IMR-90 (cell line): Measurements from ENCODE around the gene HES6. TPM values are rescaled to one million over a fixed set of nuclear protein-coding genes. Genes with fewer than 3 reads are reported as not detected.

Experiments used
- ATAC-seq: fragments of 200-7000 bp; cut with Tn5 transposase; 2 replicates; pipeline ENCODE4 v1.9.1; 2020; ENCODE audit warnings: low read depth, mild to moderate bottlenecking, moderate library complexity
- BruUV-seq: library from RNA; stranded (reverse); fragments of 400-500 nt; replicated peaks from 2 replicates; lab custom pipeline; 2021; lab: Mats Ljungman, UMichigan
- CTCF ChIA-PET: fragments of 300-600 bp; formaldehyde crosslinking; extraction: SDS; loops from one replicate; lab custom pipeline; 2021; ENCODE audit warnings: antibody characterized with exemption; lab: Yijun Ruan, JAX
- POLR2A ChIA-PET: fragments of 300-600 bp; sonication (Branson Sonifier 250); formaldehyde crosslinking; loops from one replicate; lab custom pipeline; 2022; ENCODE audit warnings: antibody characterized with exemption; ENCODE audit not compliant: unreplicated experiment; lab: Charles Lee
- DNase-seq: peaks from one replicate; pipeline ENCODE4 v3.0.0; 2013
- H2AFZ ChIP-seq: replicated peaks from 2 replicates; pipeline ENCODE3; 2013; ENCODE audit warnings: low read length, mild to moderate bottlenecking; ENCODE audit not compliant: poor library complexity
- H2AK5ac ChIP-seq: 2 replicates; pipeline ENCODE4 v1.6.1; 2013; ENCODE audit warnings: low read depth, low read length, inconsistent platforms
- H2AK9ac ChIP-seq: replicated peaks from 2 replicates; pipeline ENCODE3; 2013; ENCODE audit warnings: mild to moderate bottlenecking, low read depth, low read length, moderate library complexity; ENCODE audit not compliant: poor library complexity
- H2BK120ac ChIP-seq: 2 replicates; pipeline ENCODE4 v1.6.1; 2013; ENCODE audit warnings: low read depth, low read length, inconsistent platforms
- H2BK15ac ChIP-seq: 3 replicates; pipeline ENCODE4 v1.6.1; 2013; ENCODE audit warnings: low read depth, low read length, inconsistent platforms
- H2BK20ac ChIP-seq: 2 replicates; pipeline ENCODE4 v1.6.1; 2013; ENCODE audit warnings: low read depth, mild to moderate bottlenecking, inconsistent platforms, low read length, moderate library complexity
- H2BK5ac ChIP-seq: 2 replicates; pipeline ENCODE4 v1.6.1; 2013; ENCODE audit warnings: mild to moderate bottlenecking, low read depth, low read length, inconsistent platforms; ENCODE audit not compliant: poor library complexity, severe bottlenecking
- H3K14ac ChIP-seq: replicated peaks from 2 replicates; pipeline ENCODE4 v1.6.1; 2013; ENCODE audit warnings: low read depth, low read length, inconsistent platforms
- H3K18ac ChIP-seq: 2 replicates; pipeline ENCODE4 v1.6.1; 2013; ENCODE audit warnings: low read depth, low read length, control low read depth
- H3K23ac ChIP-seq: 2 replicates; pipeline ENCODE4 v1.6.1; 2013; ENCODE audit warnings: low read depth, low read length, inconsistent platforms
- H3K27ac ChIP-seq: 2 replicates; pipeline ENCODE4 v1.5.1; 2013; ENCODE audit warnings: mild to moderate bottlenecking, control low read depth, low read length; ENCODE audit not compliant: insufficient read depth
- H3K27me3 ChIP-seq: 2 replicates; pipeline ENCODE4 v1.6.1; 2013; ENCODE audit warnings: low read length; ENCODE audit not compliant: control insufficient read depth, insufficient read depth
- H3K36me3 ChIP-seq: 2 replicates; pipeline ENCODE4 v1.6.1; 2013; ENCODE audit warnings: low read length, mixed read lengths; ENCODE audit not compliant: control insufficient read depth, insufficient read depth
- H3K4ac ChIP-seq: 2 replicates; pipeline ENCODE4 v1.6.1; 2013; ENCODE audit warnings: low read depth, low read length, inconsistent platforms
- H3K4me1 ChIP-seq: 2 replicates; pipeline ENCODE4 v1.6.1; 2013; ENCODE audit warnings: low read length, mixed read lengths; ENCODE audit not compliant: control insufficient read depth, insufficient read depth
- H3K4me2 ChIP-seq: 2 replicates; pipeline ENCODE4 v1.6.1; 2013; ENCODE audit warnings: low read depth, mild to moderate bottlenecking, control low read depth, low read length, moderate library complexity
- H3K4me3 ChIP-seq: 2 replicates; pipeline ENCODE4 v1.5.1; 2013; ENCODE audit warnings: low read depth, mild to moderate bottlenecking, control low read depth, low read length, moderate library complexity; ENCODE audit not compliant: insufficient read depth
- H3K56ac ChIP-seq: 2 replicates; pipeline ENCODE4 v1.6.1; 2013; ENCODE audit warnings: low read length, inconsistent platforms; ENCODE audit not compliant: insufficient read depth; ENCODE audit errors: extremely low read depth
- H3K79me1 ChIP-seq, 2 experiments: 2 replicates each; pipeline ENCODE4 v1.6.1; 2013; ENCODE audit warnings: low read length in 2 of 2, inconsistent platforms in 1 of 2, low read depth in 1 of 2
- H3K9ac ChIP-seq: 2 replicates; pipeline ENCODE4 v1.6.1; 2013; ENCODE audit warnings: low read depth, low read length, control low read depth
- H3K9me1 ChIP-seq: 2 replicates; pipeline ENCODE4 v1.6.1; 2013; ENCODE audit warnings: low read length, inconsistent platforms; ENCODE audit not compliant: insufficient read depth
- H3K9me3 ChIP-seq: 2 replicates; pipeline ENCODE4 v1.6.1; 2013; ENCODE audit warnings: low read length; ENCODE audit not compliant: control insufficient read depth, insufficient read depth
- H4K20me1 ChIP-seq: 2 replicates; pipeline ENCODE4 v1.6.1; 2013; ENCODE audit warnings: low read length, inconsistent platforms; ENCODE audit not compliant: insufficient read depth
- H4K5ac ChIP-seq: 2 replicates; pipeline ENCODE4 v1.6.1; 2013; ENCODE audit warnings: mild to moderate bottlenecking, low read depth, low read length, control low read depth
- H4K8ac ChIP-seq, 2 experiments: 2 replicates each; pipeline ENCODE4 v1.6.1; 2013; ENCODE audit warnings: low read depth in 2 of 2, low read length in 2 of 2, control low read depth in 1 of 2, inconsistent platforms in 1 of 2
- H4K91ac ChIP-seq: 2 replicates; pipeline ENCODE4 v1.6.1; 2013; ENCODE audit warnings: low read depth, low read length, inconsistent platforms; ENCODE audit not compliant: insufficient read depth
- BHLHE40 ChIP-seq: fragments of 150-350 bp; IDR thresholded peaks from 2 replicates; pipeline ENCODE4 v1.6.1; 2016; ENCODE audit warnings: mild to moderate bottlenecking, low read depth, low read length
- CEBPB ChIP-seq: IDR thresholded peaks from 2 replicates; pipeline ENCODE4 v1.6.1; 2012; ENCODE audit warnings: low read depth, low read length, improper control_type of control experiment
- MAFK ChIP-seq: IDR thresholded peaks from 2 replicates; pipeline ENCODE4 v1.6.1; 2012; ENCODE audit warnings: low read depth, low read length, improper control_type of control experiment
- SMC3 ChIP-seq: fragments of 150-350 bp; IDR thresholded peaks from 2 replicates; pipeline ENCODE4 v1.6.1; 2016; ENCODE audit warnings: low read depth, mild to moderate bottlenecking, antibody characterized with exemption, low read length, moderate library complexity
- WGBS, 2 experiments: methylation state at CpG; one replicate each; pipeline versions ENCODE4 v1.1.5 to v1.1.7; 2013; ENCODE audit warnings: missing lambda C conversion rate in 2 of 2; ENCODE audit not compliant: insufficient read length in 1 of 2; ENCODE audit errors: extremely low coverage in 2 of 2; 5-methylcytosine and 5-hydroxymethylcytosine counted together
- dilution Hi-C: fragments of 300-500 bp; cut with HindIII; formaldehyde crosslinking; loops from one replicate; pipeline ENCODE4 v1.14.3; 2018; ENCODE audit warnings: low sequenced_read_pairs; ENCODE audit not compliant: unreplicated experiment
- in situ Hi-C: fragments of 300-500 bp; cut with MboI; formaldehyde crosslinking; loops from 3 replicates; pipeline ENCODE4 v1.14.3; 2019; ENCODE audit warnings: low sequenced_read_pairs, inconsistent platforms, mixed read lengths
- intact Hi-C: fragments of 100-400 bp; cut with micrococcal nuclease; formaldehyde crosslinking; loops from 2 replicates; pipeline ENCODE4 v1.10.0; 2022
- polyA plus RNA-seq, 3 experiments: library from polyadenylated mRNA; depleted of rRNA; stranded (reverse); fragments of >200 nt; gene quantifications; 2 replicates each; pipeline ENCODE4 v1.2.3, GENCODE V29; 2012; ENCODE audit warnings: low replicate concordance in 1 of 3
- total RNA-seq: library from RNA; depleted of rRNA; stranded (reverse); fragments of >200 nt; gene quantifications from 2 replicates; pipeline ENCODE4 v1.2.3, GENCODE V29; 2012

The HES6 gene
- total and polyA plus RNA-seq, 2 of the 4 experiments (the other 2 are of a cell fraction): 1.3 to 3.3 TPM

DNA sequence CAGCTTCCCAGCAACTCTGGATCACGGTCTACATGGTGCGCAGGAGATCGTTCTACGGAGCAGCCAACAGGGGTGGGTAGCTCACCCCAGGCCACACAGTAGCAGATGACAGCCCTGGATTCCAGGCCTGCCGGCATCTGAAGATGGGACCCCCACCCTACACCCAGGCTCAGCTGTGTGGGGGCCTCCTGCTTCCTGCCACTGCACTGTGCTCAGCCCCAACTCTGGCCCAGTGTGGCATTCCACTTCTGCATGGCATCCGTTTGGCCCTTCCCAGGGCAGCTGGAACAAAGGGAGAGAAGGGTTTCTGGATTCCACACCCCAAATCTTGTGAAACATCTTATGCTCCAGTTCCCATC is 39.5 kb upstream of the HES6 start:
- no peak overlapping the region for H2BK20ac ChIP-seq
- no peak overlapping the region for H3K9ac ChIP-seq
- DNase-seq: no peak
- no peak overlapping the region for H4K8ac ChIP-seq
- H2BK15ac ChIP-seq: no peak overlapping the region
- in situ Hi-C loops (no loop called here), dilution Hi-C loops (no loop called here), intact Hi-C loops (no loop called here)
- H2AFZ ChIP-seq: no peak overlapping the region
- H3K4me1 ChIP-seq: no peaks in the 10 kb centered on the region
- WGBS, 2 experiments: 60% methylated on average over 1 of the region's 6 CpGs; no CpG with 5 or more reads in 1 of the 2 experiments
- H3K79me1 ChIP-seq: peaks cover 6 to 30% of the 10 kb centered on the region in 2 experiments
- H3K56ac ChIP-seq: no peak overlapping the region
- ATAC-seq: no peak
- POLR2A ChIA-PET: no interaction called here
- no peak overlapping the region for H3K27ac ChIP-seq
- H3K4me2 ChIP-seq: no peak overlapping the region
- CTCF ChIA-PET: interaction anchor here (1.0 kb wide), 1 partner anchor 16 kb away, joined by 3 read pairs; no protein-coding TSS in a partner anchor
- H2BK5ac ChIP-seq: no peak overlapping the region
- H3K36me3 ChIP-seq: peaks cover 13% of the 10 kb centered on the region
- no peak overlapping the region for H3K18ac ChIP-seq
- H3K14ac ChIP-seq: no peak overlapping the region
- no TSS peak for BruUV-seq
- no peak overlapping the region for H2AK5ac ChIP-seq
- no peaks in the 10 kb centered on the region; the same call in 1 of the 2 replicates for H3K9me1 ChIP-seq
- H2AK9ac ChIP-seq: no peak overlapping the region
- H4K20me1 ChIP-seq: no peaks in the 10 kb centered on the region
- H2BK120ac ChIP-seq: no peak overlapping the region
- TF ChIP-seq BHLHE40 (no peak), MAFK (no peak), CEBPB (no peak), SMC3 (no peak)
- H4K91ac ChIP-seq: no peak overlapping the region
- no peaks in the 10 kb centered on the region for H3K9me3 ChIP-seq
- no peaks in the 10 kb centered on the region for H3K27me3 ChIP-seq
- no peak overlapping the region for H3K23ac ChIP-seq
- H3K4me3 ChIP-seq: no peak overlapping the region
- no peak overlapping the region for H4K5ac ChIP-seq
- H3K4ac ChIP-seq: no peak overlapping the region
